Osteoblast (primary cell): Measurements from ENCODE around the gene RALB. TPM values are rescaled to one million over a fixed set of nuclear protein-coding genes. Genes with fewer than 3 reads are reported as not detected.

ENCODE experiments used
- DNase-seq: peaks from one replicate; pipeline ENCODE4 v3.0.0; 2011; ENCODE audit warnings: low spot score, mixed read lengths; ENCODE audit not compliant: insufficient read length; ENCODE audit errors: missing footprints
- H2AFZ ChIP-seq: 2 replicates; pipeline ENCODE4 v1.6.0; 2011; ENCODE audit warnings: mild to moderate bottlenecking, low read length
- H3K27ac ChIP-seq: 2 replicates; pipeline ENCODE4 v1.5.1; 2011; ENCODE audit warnings: mild to moderate bottlenecking, low read depth, low read length, moderate library complexity
- H3K27me3 ChIP-seq: 2 replicates; pipeline ENCODE4 v1.6.0; 2012; ENCODE audit warnings: mild to moderate bottlenecking, control low read depth, inconsistent platforms, low read length, moderate library complexity; ENCODE audit not compliant: insufficient read depth
- H3K36me3 ChIP-seq: 2 replicates; pipeline ENCODE4 v1.5.1; 2011; ENCODE audit warnings: mild to moderate bottlenecking, low read length, control low read depth, moderate library complexity; ENCODE audit not compliant: insufficient read depth
- H3K4me1 ChIP-seq: 2 replicates; pipeline ENCODE4 v1.5.1; 2011; ENCODE audit warnings: mild to moderate bottlenecking, low read length, control low read depth, moderate library complexity; ENCODE audit not compliant: insufficient read depth
- H3K4me2 ChIP-seq: 2 replicates; pipeline ENCODE4 v1.6.0; 2011; ENCODE audit warnings: mild to moderate bottlenecking, low read length; ENCODE audit not compliant: insufficient read depth
- H3K4me3 ChIP-seq: fragments of 200-600 bp; sonication (generic); 3 replicates; pipeline ENCODE4 v1.5.1; 2012; ENCODE audit warnings: mild to moderate bottlenecking, low read length, inconsistent platforms; ENCODE audit not compliant: insufficient read depth
- H3K79me2 ChIP-seq: 2 replicates; pipeline ENCODE4 v1.6.0; 2012; ENCODE audit warnings: mild to moderate bottlenecking, low read length, control low read depth, inconsistent platforms; ENCODE audit not compliant: insufficient read depth
- H3K9me3 ChIP-seq: 2 replicates; pipeline ENCODE4 v1.5.1; 2011; ENCODE audit warnings: low read depth, low read length, control low read depth
- H4K20me1 ChIP-seq: 2 replicates; pipeline ENCODE4 v1.6.0; 2012; ENCODE audit warnings: mild to moderate bottlenecking, low read length, control low read depth; ENCODE audit not compliant: insufficient read depth
- CTCF ChIP-seq: IDR thresholded peaks from 2 replicates; pipeline ENCODE4 v1.5.1; 2011; ENCODE audit warnings: mild to moderate bottlenecking, low read depth, low read length, moderate library complexity; ENCODE audit errors: extremely low read depth
- total RNA-seq: library from RNA; depleted of rRNA; stranded (reverse); fragments of >200 nt; gene quantifications from 2 replicates; pipeline ENCODE4 v1.2.3, GENCODE V29; 2012

The RALB gene
- total RNA-seq, 1 donor: 48.5 TPM

DNA sequence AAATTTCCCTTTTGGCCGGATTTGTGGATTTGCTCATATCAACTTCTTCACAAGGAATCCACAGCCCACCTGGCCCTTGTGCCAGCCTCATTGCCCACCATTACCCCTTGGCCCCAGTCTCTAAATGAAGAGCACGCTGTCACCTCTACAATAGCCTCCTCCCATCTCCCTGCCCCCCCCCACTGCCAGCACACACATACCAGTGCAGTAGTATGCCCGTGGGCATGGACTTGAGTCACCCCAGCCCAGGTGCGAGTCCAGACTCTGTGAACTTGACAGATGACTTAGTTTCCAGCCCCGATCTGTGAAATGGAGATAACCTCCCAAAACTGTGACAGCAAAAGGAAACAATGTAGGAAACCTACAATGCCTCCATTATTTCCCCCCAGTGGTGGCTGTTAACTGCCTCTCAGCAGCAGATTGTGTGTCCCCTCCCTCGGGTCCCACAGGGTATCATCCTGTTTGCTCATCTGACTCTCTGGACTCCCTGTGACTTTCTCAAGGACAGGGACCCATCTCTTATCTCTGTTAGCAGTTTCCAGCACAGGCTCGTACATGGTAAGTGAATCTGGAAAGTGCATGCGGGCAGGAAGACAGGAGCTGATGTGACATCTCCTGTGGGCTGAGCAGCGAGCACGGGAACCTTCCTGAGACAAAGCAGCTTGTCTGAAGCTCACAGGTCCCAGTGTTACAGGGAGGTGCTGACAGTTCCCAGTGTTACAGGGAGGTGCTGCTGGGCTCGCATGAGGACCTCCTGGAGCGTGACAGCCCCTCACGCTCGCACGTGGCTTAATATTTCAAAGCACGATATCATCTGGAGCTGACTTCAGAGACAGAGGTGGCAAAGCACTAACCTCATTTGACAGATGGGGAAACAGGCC lies 25.3 kb upstream of the RALB start:
- TF ChIP-seq CTCF: no peak
- H3K27me3 ChIP-seq: no peaks in the 10 kb centered on the region
- no peaks in the 10 kb centered on the region for H3K9me3 ChIP-seq
- H2AFZ ChIP-seq: no peak overlapping the region
- peaks cover 6% of the 10 kb centered on the region for H3K79me2 ChIP-seq
- H4K20me1 ChIP-seq: no peaks in the 10 kb centered on the region
- H3K27ac ChIP-seq: no peak overlapping the region
- no peak overlapping the region for H3K4me2 ChIP-seq
- no peak overlapping the region for H3K4me3 ChIP-seq
- peaks cover 12% of the 10 kb centered on the region for H3K4me1 ChIP-seq
- no peaks in the 10 kb centered on the region for H3K36me3 ChIP-seq
- DNase-seq: no peak

GRCh38 chr2:120228503-120228902 lies 24.1 kb upstream of the RALB start:
- no peaks in the 10 kb centered on the region for H3K27me3 ChIP-seq
- H3K4me1 ChIP-seq: peaks cover 12% of the 10 kb centered on the region
- no peaks in the 10 kb centered on the region for H3K79me2 ChIP-seq

GRCh38 chr2:120229341-120229740 lies 23.3 kb upstream of the RALB start:
- TF ChIP-seq CTCF: no peak
- no peaks in the 10 kb centered on the region for H3K9me3 ChIP-seq

More at GRCh38 chr2:120228503-120228902, 24.1 kb upstream of the RALB start:
- no peak for DNase-seq
- no peak overlapping the region for H2AFZ ChIP-seq
- TF ChIP-seq CTCF: no peak
- no peaks in the 10 kb centered on the region for H3K36me3 ChIP-seq
- H3K4me3 ChIP-seq: no peak overlapping the region
- H3K9me3 ChIP-seq: no peaks in the 10 kb centered on the region
- H4K20me1 ChIP-seq: no peaks in the 10 kb centered on the region
- H3K4me2 ChIP-seq: no peak overlapping the region
- no peak overlapping the region for H3K27ac ChIP-seq

More at GRCh38 chr2:120229341-120229740, 23.3 kb upstream of the RALB start:
- H3K4me1 ChIP-seq: peaks cover 6% of the 10 kb centered on the region
- no peak overlapping the region for H3K27ac ChIP-seq
- H2AFZ ChIP-seq: no peak overlapping the region
- no peaks in the 10 kb centered on the region for H4K20me1 ChIP-seq
- no peaks in the 10 kb centered on the region for H3K27me3 ChIP-seq
- H3K4me3 ChIP-seq: no peak overlapping the region
- no peak overlapping the region for H3K4me2 ChIP-seq
- H3K79me2 ChIP-seq: no peaks in the 10 kb centered on the region
- H3K36me3 ChIP-seq: no peaks in the 10 kb centered on the region
- no peak for DNase-seq
